Kasumi-1 (cell line): ENCODE measurements around the gene MICAL2.
A peak's percentile ranks its signal among the peaks of the same experiment; 100 is the strongest.

ENCODE experiments used
- DNase-seq, 2 experiments: peaks; one replicate each; lab custom pipeline; 2025; lab: John Stamatoyannopoulos, UW

Gene MICAL2

GRCh38 chr11:12171921-12172320 lies 61.5 kb downstream of the MICAL2 start:
- DNase-seq, result no peak

GRCh38 chr11:12172493-12173013 lies 62.2 kb downstream of the MICAL2 start:
- no peak for DNase-seq

- no peak for DNase-seq
Measured at GRCh38 chr11:12173111-12173510, 62.7 kb downstream of the MICAL2 start.

- no peak for DNase-seq
Measured at GRCh38 chr11:12174128-12174476, 63.7 kb downstream of the MICAL2 start.

GRCh38 chr11:12174477-12175143 lies 64.2 kb downstream of the MICAL2 start:
- DNase-seq, result peak; percentile 40 to 51

- peak in 1 of 2 experiments; percentile 10 for DNase-seq
Measured at GRCh38 chr11:12175694-12176241, 65.4 kb downstream of the MICAL2 start.

- no peak for DNase-seq
Measured at GRCh38 chr11:12176410-12176809, 66.0 kb downstream of the MICAL2 start.

GRCh38 chr11:12177739-12178338 lies 67.4 kb downstream of the MICAL2 start:
- no peak for DNase-seq

- no peak for DNase-seq
Measured at GRCh38 chr11:12179019-12179418, 68.6 kb downstream of the MICAL2 start.

GRCh38 chr11:12179531-12179930 lies 69.1 kb downstream of the MICAL2 start:
- DNase-seq, result no peak

GRCh38 chr11:12180257-12181205 lies 70.1 kb downstream of the MICAL2 start:
- DNase-seq, result no peak

- DNase-seq, result no peak
Measured at GRCh38 chr11:12182302-12182675, 71.9 kb downstream of the MICAL2 start.

GRCh38 chr11:12182676-12183541 lies 72.5 kb downstream of the MICAL2 start:
- no peak for DNase-seq

- no peak for DNase-seq
Measured at GRCh38 chr11:12183827-12184620, 73.6 kb downstream of the MICAL2 start.

GRCh38 chr11:12184699-12185098 lies 74.3 kb downstream of the MICAL2 start:
- no peak for DNase-seq

- DNase-seq, result no peak
Measured at GRCh38 chr11:12185106-12185690, 74.8 kb downstream of the MICAL2 start.

- DNase-seq, result peak; percentile 3 to 4
Measured at GRCh38 chr11:12185914-12186313, 75.5 kb downstream of the MICAL2 start.

- no peak for DNase-seq
Measured at GRCh38 chr11:12186701-12187100, 76.3 kb downstream of the MICAL2 start.

GRCh38 chr11:12187399-12187798 lies 77.0 kb downstream of the MICAL2 start:
- no peak for DNase-seq
